ENCODE results near the gene PABPN1L. TPM values are rescaled to one million over a fixed set of nuclear protein-coding genes. Genes with fewer than 3 reads are reported as not detected.

The PABPN1L gene
- total and polyA plus RNA-seq, 2 of the 4 experiments (the other 2 are of a cell fraction), result not detected

GRCh38 chr16:88905563-88905962 lies 39.1 kb upstream of the PABPN1L start:
- Histone ChIP-seq H2AK9ac (replicated peaks; ENCODE audit: low read depth, low read length, poor library complexity) (no peak overlapping the region), H3K79me1 (ENCODE audit: low read depth in 1 of 2, low read length in 2 of 2) (no peaks in the 10 kb centered on the region), H3K9me1 (ENCODE audit: insufficient read depth, low read length) (no peaks in the 10 kb centered on the region), H3K4me1 (ENCODE audit: control insufficient read depth, insufficient read depth, low read length) (no peaks in the 10 kb centered on the region), H3K27ac (ENCODE audit: insufficient read depth, low read length) (no peak overlapping the region), H4K91ac (ENCODE audit: insufficient read depth, low read depth, low read length) (no peak overlapping the region), H3K14ac (replicated peaks; ENCODE audit: low read depth, low read length) (no peak overlapping the region), H2BK5ac (ENCODE audit: low read depth, low read length, poor library complexity, severe bottlenecking) (no peak overlapping the region), H2BK120ac (ENCODE audit: low read depth, low read length) (no peak overlapping the region), H4K5ac (ENCODE audit: low read depth, low read length) (no peak overlapping the region), H3K56ac (ENCODE audit: extremely low read depth, insufficient read depth, low read length) (no peak overlapping the region), H4K20me1 (ENCODE audit: insufficient read depth, low read length) (no peaks in the 10 kb centered on the region), H4K8ac (ENCODE audit: low read depth in 2 of 2, low read length in 2 of 2) (no peak overlapping the region), H3K18ac (ENCODE audit: low read depth, low read length) (no peak overlapping the region), H2AK5ac (ENCODE audit: low read depth, low read length) (no peak overlapping the region), H3K23ac (ENCODE audit: low read depth, low read length) (no peak overlapping the region), H3K36me3 (ENCODE audit: control insufficient read depth, insufficient read depth, low read length) (no peaks in the 10 kb centered on the region), H3K4me3 (ENCODE audit: insufficient read depth, low read depth, low read length) (no peak overlapping the region), H2AFZ (replicated peaks; ENCODE audit: low read length, poor library complexity) (no peak overlapping the region), H3K9ac (ENCODE audit: low read depth, low read length) (no peak overlapping the region), H3K4ac (ENCODE audit: low read depth, low read length) (no peak overlapping the region), H2BK15ac (ENCODE audit: low read depth, low read length) (no peak overlapping the region), H3K9me3 (ENCODE audit: control insufficient read depth, insufficient read depth, low read length) (no peaks in the 10 kb centered on the region), H3K4me2 (ENCODE audit: low read depth, low read length) (no peak overlapping the region), H2BK20ac (ENCODE audit: low read depth, low read length) (no peak overlapping the region), H3K27me3 (ENCODE audit: control insufficient read depth, insufficient read depth, low read length) (peaks cover 16% of the 10 kb centered on the region; the same call in 1 of the 2 replicates)
- ATAC-seq (ENCODE audit: low read depth) (0 out of 2 replicates have a peak, but pooled peaks have one; percentile 27), DNase-seq (no peak)
- BruUV-seq (replicated peaks), result no TSS peak
- WGBS, 2 experiments (ENCODE audit: extremely low coverage in 2 of 2, insufficient read length in 1 of 2), result no CpG with 5 or more reads among the region's 13 CpGs
- POLR2A ChIA-PET (ENCODE audit: unreplicated experiment), result no interaction called here
- CTCF ChIA-PET, result no interaction called here
- TF ChIP-seq ELK1 (IDR thresholded peaks at IDR 0.05; ENCODE audit: borderline replicate concordance, low read depth, low read length) (no peak), MAFK (IDR thresholded peaks at IDR 0.05; ENCODE audit: low read depth, low read length) (no peak), SMC3 (IDR thresholded peaks at IDR 0.05; ENCODE audit: low read depth, low read length) (no peak), USF2 (IDR thresholded peaks at IDR 0.05; ENCODE audit: low read depth, low read length) (no peak), CTCF (conservative IDR thresholded peaks at IDR 0.05; ENCODE audit: low read depth, low read length) (no peak), MXI1 (IDR thresholded peaks at IDR 0.05; ENCODE audit: borderline replicate concordance, low read depth, low read length) (no peak), POLR2A (IDR thresholded peaks at IDR 0.05; ENCODE audit: low read depth, low read length) (no peak), RFX5 (IDR thresholded peaks at IDR 0.05; ENCODE audit: low read depth, low read length) (no peak)
- in situ Hi-C loops (cut with MboI; ENCODE audit: low sequenced_read_pairs), result no loop called here
- dilution Hi-C loops (cut with HindIII; ENCODE audit: low sequenced_read_pairs, unreplicated experiment), result no loop called here
- intact Hi-C loops (cut with micrococcal nuclease), result no loop called here

All from IMR-90 (cell line).